GM21447 (cell line): ENCODE results near the gene TNS2.
A peak's percentile ranks its signal among the peaks of the same experiment; 100 is the strongest.

ENCODE experiments used
- ATAC-seq: cut with Tn5 transposase; IDR thresholded peaks from one replicate; pipeline ENCODE4 v1.9.1; 2021; ENCODE audit not compliant: unreplicated experiment

Gene TNS2

DNA sequence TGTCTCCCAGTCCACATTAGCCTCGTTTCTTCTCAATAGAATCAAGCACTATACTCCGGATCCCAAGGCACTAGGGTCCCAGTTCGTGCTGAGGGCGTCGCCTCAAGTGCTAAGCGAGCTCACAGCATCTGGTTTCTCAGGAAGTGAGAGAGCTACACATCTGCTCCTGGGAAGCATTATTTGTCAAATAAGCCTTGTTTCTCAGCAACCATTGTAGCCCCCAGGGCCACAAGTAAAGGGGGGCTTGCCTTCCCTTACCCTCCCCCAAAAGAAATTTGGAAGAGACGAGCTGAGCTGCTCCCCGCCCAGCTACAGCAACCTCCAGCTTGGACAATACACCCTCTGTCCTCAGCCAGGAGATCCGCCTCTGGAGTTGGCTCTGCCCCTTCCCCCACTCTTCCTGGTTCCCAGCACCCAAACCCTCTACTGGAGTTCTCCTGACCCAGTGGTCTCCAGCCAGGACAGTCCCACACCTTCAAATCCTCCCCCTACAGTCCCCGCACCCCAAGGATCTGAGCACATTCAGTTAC is 5.7 kb upstream of the TNS2 start:
- no peak for ATAC-seq

DNA sequence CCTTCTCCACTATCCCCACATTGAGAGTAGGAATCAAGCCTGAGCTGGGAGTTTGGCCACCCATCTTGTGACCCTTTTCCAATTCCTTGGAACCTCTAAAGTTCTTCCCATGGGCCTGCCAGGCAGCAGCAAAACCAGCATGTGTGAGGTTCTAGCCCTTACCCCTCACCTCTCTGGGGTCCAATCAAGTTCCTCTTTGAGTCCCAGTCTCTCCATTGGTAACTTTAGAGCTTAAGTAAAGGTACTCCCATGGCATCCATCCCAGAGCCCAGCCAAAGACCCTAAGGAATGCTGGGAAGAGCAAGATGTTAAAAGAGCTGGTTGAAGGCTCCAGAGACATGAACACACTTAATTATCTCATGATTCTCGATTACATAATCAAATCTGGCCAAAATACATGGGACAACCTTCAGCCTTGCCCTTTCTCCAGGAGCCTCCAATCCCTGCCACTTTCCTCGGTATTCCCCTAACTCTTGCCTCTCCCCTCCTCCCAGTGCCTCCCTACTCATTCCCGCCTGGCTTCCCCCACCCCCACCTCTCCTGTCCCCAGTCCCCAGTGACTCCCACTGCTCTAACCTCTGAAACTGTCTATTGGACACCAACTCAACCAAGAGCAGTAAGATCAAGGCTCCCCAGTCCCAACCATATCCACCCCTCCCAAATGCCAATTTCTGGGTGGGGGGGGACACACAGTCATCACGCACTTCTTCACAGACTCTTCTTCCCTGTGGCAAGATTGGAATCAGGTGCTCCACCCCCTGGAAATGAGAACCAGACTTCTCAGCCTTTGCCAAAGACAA is 4.8 kb upstream of the TNS2 start:
- ATAC-seq, result no peak

DNA sequence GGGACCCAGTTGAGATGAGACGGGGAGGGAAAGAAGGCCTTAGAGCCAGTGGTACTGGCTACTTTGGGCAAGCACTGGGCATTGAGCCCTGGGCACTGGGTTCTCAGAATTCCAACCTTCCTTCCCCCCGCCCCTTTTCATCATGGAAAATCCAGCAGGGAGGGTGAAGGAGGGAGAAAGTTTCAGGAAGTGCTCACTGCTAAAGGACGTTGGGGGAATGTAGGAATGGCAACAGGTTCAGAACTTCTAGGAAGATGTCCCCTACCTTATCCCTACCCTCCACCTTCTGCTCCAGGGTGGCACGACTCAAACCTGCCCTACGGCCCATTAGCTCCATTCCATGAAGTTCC is 4.2 kb upstream of the TNS2 start:
- ATAC-seq, result no peak

DNA sequence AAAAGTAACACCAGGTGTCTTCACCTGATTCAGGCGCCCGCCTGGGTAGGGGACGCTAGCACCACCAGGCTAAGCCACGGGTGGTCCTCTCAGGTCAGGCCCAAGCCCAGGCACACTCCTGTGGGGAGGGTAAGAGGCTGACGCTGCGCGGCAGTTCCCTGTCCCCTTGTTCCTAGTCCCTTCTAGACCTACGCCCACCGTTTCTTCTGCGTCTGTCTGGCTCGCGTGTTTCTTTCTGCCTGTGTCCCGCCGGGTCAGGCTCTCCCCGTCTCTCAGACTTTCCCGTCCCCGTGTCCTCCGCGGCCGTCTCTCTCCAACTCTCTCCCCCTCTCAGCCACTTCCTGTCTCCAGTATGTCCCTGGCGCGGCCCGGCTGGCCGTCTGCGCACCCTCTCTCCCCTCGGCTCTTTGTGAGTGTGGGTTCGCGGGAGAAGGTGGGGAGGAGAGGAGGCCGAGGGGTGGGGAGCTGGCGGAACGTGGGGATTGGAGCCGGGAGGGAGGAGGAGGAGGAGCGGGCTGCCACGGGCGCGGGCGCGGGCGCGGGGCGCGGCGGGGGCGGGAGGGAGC is 3.1 kb upstream of the TNS2 start:
- ATAC-seq, result peak; percentile 49

DNA sequence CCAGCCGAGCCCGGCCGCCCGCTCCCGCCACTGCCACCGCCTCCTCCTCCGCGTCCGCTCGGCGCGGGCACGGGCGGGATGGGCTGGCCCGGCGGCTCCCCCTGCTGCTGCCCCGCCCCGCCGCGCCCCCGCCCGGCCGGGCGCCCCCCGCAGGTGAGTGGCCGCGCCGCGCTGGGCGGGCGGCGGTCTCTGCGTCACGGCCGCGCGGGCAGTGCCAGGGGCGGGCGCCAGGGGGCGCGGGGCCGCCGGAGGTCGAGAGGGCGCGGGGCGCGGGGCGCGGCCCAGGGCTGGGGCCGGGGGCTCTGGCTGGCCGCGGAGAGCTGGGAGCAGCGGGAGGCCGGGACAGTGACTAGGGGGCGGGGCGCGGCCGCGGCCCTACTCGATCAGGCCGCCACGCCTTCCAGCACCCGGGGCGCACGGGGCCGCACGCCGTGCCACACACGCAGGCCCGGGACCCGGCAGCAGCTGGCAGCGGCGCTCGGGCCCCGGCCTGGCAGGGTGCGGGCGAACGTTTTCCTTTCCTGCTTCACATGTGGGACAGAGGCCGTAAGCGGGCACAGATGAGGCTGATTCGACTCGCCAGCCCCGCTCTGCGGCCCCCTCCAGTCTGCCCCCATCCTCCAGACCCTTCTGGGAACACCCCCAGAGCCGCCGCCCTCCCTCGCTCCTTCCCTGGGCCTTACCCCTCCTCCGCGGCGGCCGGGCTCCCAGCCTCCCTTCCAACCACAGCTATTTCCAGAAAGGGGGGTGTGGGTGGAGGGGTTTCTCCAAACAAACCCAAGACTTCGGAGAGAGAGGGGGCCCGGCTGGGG is 2.4 kb upstream of the TNS2 start:
- peak; percentile 56 for ATAC-seq

DNA sequence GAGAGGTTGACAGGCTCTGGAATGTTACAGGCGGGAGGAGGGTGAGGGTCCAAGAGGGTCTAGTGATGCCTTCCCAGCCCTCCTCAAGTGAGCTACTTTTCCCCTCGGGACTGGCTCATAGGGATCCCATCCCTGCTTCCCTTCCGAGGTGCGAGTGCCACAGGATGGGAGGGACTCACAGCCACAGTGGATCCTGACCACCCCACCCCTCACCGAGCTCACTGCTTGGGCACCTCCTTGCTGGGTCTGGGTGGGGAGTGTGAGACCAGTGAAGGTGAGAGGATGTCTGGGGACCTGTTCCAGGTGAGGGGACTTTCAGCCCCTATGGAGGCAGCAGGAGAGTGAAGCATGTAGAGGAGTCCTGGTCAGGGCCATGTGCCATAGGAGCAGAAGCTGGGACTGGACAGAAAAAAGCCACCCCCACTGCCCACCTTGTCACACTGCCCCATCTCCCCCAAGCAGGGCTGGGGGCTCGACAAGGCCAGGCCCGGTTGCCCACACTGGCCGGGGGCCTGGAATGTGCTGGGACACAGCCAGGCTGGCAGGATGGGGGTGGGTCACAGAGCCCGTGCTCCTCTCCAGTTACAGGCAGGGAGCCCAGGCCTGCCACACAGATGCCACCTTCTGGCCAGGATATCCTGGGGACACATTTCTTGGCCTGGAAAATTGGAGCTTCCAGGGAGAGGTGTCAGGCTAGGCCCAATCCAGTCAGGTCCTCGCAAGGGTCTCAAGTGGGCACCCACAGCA is 1.7 kb upstream of the TNS2 start:
- ATAC-seq, result no peak

DNA sequence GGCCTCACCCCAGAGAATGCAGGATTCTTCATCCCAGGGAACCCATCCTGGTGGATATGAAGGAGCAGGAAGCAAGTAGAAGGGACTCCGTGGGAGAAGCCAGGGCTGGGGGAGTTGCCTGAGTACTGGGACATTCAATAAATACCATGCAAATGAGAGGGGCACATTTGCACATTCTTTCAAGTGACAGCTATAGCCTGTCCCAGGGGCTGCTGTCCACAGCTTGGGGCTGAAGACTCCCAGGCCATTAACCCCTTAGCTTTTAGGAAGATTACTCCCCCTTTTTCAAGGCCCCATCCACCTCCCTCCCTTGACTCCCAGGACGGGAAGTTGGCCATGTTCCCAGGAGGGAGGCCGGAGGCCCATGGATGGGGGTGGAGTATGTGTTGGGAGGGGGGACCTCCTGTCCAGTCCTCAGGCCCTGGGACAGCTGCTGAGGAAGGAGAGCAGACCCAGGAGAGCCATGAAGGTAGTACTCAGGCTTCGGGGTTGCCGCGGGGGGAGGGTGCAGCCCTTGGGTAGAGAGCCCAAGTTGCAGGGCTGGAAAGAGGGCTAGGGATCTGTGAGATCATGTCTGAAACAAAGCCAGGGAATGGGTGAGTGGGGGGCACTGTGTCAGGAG is 974 bp upstream of the TNS2 start:
- ATAC-seq, result no peak

DNA sequence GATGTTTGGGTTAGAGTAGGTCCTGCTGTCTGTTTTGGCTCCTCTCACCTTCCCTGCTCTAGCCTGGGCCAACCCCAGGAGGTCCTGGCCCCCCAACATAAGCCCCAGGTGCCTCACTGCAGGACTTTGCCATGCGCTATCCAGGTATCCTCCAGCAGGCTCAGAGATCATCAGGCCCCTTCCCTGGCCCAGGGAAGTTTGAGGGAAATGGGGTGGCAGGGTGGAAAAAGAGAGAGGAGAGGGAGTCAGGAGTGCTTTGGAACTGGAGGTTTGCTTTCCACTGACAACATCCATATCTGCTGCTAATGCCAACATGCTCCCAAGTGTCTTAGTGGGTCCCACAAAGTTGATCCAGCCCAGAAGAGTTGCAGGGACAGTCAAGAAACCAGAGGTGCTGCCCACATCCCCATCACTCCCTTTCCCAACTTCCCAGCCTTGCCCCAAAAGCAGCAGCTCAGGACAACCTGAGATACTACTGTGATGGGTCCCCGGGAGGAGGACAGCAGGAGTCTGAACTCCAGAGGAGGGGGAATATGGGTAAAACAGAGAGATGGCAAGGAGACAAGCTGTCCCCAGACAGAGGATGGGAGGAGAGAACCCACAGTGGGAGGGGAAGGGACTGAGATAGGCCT is 677 bp downstream of the TNS2 start:
- no peak for ATAC-seq

DNA sequence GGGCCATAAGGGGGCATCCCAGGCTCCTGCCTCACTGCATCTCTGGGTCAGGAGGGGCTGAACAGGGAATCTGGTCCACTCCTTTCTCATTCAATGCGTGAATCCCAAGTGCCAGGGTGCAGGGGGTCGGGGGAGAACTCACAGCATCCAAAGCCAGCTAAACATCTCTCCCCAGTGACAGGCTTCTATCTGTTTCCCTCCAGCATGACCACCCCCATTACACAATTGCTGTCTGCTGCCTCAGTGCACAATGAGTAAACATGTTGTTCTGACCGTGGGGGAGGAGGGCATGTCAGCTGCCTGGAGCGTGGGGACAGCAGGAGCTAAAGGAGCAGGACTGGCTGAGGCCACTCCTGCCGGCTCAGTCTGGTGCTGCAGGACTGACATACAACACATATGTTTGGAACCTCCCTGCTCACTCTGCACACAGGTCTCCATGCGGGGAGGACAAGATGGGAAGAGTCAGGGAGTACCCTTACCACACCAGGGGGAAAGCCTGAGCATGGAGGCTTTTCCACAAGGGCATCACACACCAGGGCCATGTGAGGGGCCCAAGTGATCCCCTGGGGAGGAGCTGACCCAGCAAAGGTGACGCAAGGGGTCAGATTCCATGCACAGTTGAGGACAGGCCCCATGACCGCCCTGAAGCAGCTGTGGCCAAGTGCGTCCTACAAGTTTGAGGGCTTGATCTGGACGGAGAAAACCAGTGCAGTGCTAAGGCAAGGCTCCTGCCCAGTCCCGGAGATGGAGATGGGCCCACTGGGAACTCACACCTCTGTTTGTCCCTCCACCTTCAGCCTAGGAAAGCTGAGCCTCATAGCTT is 1.4 kb downstream of the TNS2 start:
- no peak for ATAC-seq

DNA sequence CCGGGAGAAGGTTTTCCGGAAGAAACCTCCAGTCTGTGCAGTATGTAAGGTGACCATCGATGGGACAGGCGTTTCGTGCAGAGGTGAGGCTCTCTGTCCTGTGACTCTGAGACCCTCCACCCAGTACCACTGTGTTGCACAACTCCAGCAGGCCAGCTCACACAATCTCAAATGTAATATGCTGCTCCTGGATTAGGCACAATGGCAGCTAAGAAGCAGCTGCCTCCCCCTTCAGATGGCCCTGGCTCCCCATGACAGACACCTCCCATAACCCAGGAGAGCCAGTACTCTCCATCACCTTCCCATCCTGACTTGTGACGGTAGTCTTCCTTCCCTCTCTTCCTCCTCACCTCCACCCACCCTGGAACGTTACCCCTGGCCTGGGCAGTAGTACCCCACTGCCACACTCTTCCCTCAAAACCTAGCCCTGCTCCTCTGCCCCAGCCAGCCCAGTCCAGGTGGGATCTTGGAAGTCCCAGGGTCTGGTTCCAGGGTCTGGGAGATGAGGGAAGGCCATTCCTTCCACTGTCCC is 2.1 kb downstream of the TNS2 start:
- no peak for ATAC-seq

DNA sequence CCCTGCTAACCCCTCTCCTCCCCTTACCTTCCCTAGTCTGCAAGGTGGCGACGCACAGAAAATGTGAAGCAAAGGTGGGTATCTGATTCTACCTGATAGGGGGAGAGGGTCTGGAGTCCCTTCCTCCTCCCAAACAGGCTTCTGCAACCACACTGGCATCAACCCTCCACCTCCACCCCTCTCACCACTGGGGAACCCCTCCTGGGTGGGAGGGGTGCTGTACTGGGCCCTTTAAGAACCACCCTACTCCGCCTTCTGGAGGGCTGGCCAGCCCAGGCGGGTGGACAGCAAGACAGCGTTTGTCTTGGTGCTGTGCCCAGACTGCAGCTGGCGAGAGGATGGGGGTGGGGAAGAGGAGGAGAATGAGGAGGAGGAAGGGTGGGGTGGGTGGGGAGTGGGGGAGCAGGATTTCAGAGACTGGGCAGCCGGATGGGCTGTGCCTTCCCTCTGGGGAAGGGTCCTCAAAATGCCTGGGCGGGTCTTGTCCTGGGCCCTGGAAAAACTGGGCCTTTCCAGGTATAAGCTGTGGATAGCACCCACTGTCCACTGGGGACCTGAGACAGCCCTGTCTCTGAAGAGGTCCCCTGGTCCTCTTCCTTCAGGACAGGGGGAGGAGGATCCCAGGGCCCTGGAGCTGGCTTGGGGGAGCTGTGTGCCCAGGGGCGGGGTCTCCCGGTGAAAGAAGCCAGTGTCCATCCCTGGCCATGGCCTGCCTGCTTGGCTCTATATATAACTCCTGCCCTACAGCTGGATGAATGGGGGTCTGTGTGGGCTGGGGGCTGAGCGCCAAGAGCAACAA is 2.8 kb downstream of the TNS2 start:
- ATAC-seq, result no peak

DNA sequence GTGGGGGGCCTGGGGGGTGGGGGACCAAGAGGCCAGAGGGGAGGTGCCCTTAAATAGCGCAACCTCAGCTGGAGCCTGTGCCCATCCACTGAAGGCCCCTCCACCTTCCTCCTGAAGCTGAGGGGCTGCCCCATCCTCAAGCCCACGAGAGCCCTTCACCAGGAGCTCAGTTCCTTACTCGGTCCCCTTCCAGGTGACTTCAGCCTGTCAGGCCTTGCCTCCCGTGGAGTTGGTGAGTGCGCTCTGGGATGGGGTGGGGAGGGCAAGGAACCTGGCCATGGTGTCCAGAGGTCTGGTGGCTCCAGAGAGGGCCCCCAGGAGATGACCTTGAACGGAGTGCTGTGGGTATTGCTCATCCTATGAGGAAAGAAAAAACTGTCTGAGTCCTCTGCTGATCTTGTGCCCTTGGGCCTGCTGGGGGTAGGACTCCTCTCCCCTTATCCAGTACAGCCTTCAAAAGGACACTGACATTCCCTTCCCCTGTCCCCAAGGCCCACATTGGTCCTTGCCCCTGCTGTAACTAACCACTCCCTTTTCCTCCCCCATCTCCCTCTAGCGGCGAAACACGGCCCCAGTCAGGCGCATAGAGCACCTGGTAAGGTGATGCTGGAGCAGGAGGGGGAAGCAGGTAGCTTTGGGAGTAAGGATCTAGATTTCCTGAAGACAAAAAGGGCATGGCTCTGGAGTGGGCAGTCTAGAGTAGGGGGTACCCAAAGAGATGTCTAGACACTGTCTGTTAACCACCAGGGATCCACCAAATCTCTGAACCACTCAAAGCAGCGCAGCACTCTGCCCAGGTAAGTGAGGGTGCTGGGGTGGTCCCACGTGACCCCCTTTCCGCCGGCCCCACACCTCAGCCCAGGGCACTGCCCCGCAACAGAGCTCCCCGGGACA is 3.6 kb downstream of the TNS2 start:
- no peak for ATAC-seq

DNA sequence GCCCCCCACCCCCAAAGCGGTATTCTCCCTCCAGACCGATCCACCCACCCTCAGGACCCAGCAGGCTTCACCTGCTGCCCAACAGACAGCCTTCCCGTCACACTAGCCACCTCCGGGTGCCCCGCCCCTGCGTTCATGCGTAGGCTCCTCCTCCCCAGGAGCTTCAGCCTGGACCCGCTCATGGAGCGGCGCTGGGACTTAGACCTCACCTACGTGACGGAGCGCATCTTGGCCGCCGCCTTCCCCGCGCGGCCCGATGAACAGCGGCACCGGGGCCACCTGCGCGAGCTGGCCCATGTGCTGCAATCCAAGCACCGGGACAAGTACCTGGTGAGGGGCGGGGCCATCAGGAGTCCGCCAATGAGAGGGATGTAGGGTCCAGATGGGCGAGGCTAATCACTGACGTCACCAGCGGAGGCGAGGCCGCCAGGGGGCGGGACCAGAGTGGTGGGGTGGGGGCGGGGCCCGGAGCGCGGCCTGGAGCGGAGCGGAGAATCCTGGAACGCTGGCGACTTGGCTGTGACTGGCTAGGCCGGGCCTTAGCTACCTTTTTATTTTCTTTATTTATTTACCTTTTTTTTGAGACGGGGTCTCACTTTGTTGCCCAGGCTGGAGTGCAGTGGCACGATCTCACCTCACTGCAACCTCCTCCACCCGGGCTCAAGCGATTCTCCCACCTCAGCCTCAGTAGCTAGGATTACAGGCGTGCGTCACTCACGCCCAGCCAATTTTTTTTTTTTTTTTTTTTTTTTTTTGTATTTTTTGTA is 4.4 kb downstream of the TNS2 start:
- ATAC-seq, result peak; percentile 91

DNA sequence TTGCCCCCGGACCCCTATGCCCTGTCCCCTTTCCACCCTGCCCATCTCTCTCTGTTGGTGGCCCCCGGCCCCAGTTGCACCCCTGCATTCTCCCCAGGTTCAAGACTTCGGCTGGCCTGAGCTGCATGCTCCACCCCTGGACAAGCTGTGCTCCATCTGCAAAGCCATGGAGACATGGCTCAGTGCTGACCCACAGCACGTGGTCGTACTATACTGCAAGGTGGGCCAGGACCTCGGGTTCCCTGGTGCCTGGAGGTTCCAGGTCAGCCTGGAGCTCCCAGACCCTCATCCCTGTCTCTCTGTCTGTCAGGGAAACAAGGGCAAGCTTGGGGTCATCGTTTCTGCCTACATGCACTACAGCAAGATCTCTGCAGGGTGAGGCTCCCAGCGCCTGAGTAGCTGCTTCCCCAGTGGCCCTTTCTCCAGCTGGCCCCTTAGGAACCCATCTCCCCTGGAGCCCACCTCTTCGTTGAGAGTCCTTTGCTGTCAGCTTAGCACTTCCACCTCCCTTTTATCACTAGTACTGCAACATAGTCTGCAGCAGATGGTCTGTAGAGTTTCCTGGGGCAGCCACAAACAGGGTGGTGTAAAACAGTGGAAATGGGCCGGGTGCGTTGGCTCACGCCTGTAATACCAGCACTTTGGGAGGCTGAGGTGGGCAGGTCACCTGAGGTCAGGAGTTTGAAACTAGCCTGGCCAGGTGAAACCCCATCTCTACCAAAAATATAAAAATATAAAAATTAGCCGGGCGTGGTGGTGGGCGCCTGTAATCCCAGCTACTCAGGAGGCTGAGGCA is 5.8 kb downstream of the TNS2 start:
- no peak for ATAC-seq

DNA sequence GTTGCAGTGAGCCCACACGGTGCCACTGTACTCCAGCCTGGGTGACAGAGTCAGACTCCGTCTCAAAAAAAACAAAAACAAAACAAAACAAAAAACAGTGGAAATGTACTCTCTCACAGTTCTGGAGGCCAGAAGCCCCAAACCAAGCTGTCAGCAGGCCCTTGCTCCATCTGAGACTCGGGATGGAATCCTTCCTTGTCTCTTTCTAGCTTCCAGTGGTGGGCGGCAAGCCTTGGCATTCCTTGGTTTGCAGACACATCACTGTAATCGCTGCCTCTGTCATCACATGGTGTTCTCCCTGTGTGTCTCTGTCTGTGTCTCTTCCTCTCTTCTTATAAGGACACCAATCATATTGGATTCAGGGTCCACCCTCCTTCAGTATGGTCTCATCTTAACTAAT is 6.4 kb downstream of the TNS2 start:
- ATAC-seq, result no peak

DNA sequence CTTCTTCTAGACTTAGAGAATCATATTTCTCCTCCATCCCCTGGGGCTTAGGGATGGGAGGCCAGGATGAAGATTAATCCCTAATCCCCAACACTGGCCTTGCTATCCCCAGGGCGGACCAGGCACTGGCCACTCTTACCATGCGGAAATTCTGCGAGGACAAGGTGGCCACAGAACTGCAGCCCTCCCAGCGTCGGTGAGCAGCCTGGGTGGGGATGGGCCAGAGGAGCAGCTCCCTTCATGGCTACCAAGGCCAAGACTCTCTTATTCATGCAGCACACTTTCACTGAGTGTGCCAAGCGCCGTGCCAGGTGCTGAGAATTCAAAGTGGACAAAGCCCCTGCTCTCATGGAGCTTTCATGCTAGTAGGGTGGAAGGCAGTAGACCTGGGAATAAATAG is 7.0 kb downstream of the TNS2 start:
- no peak for ATAC-seq
